GM21423 (cell line): ENCODE data around the gene YAP1.
"Not testable (repeated sequence)": the region's sequence is repeated elsewhere in the genome, so short reads cannot be mapped to it uniquely, and the experiment has no call there.

ENCODE experiments used
- ATAC-seq: cut with Tn5 transposase; IDR thresholded peaks from one replicate; pipeline ENCODE4 v1.9.1; 2021; ENCODE audit warnings: mild to moderate bottlenecking, moderate library complexity; ENCODE audit not compliant: unreplicated experiment

Gene YAP1

DNA sequence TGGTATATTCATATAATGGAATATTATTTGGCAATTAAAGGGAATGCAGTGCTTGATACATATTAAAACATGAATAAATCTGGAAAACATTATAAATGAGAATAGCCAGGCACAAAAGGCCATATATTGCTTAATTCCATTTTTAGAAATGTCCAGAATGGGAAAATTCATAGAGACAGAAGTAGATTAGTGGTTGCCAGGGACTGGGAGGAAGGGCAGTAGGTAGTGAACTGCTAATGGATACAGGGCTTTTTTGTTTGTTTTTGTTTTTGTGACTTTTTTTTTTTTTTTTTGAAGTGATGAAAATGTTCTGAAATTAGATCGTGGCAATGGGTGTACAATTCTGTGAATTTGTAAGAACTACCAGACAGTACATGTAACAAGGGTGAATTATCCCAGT, 86.1 kb downstream of the YAP1 start:
- ATAC-seq: no peak

- no peak for ATAC-seq
These were observed 86.6 kb downstream of the YAP1 start for GRCh38 chr11:102196816-102197215.

DNA sequence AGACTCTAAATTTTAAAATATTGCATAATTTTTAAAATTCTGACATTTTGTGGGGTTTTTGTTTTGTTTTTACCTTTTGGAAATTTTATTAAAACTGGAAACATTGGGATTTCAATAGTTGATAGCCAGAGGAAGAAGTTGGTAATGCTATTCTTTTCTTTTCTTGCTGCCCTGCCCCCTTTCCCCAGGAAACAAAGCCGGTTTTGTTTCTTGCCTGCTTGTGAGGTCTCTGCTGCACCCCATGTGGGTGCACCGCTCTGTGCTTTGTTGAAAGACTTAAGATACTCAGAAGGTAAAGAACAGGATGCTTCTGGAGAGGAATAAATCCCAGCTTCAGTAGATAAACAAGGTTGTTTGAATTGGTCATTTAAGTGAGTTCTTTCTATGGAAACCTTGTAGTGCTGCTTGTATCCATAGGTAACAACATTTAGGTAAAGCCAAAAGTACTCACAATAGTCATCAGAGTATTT, 87.5 kb downstream of the YAP1 start:
- ATAC-seq: no peak

DNA sequence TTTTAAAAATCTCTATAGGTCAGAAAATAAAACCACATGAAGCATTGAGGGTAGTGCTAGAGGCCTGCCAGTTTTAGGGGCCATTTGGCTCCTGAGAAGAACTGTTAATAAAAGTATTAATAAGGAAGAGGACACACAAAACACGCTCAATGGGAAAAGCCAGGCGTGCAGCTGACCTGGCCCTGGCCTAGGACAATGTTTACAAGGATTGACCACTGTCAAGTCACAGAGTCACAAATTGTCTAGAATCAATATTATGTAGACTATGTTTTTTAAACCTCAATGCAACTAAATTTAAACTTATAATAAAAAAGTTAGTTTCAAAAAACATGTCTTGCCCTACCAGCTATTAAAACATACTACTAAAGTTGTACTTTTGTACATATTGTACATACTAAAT, 89.4 kb downstream of the YAP1 start:
- ATAC-seq: no peak

DNA sequence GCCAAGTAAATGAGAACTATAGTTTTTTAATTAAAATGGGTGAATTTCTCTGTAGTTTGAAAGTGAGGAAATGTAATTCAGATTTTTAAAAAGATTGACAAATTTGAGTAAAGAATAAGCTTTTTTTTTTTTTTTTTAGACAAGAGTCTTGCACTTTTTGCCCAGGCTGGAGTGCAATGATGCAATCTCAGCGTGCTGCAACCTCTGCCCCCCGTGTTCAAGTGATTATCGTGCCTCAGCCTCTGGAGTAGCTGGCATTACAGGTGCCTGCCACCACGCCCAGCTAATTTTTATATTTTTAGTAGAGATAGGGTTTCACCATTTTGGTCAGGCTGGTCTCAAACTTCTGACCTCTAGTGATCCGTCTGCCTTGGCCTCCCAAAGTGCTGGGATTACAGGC, 90.1 kb downstream of the YAP1 start:
- ATAC-seq: not testable (repeated sequence)

- no peak for ATAC-seq
These were observed 91.5 kb downstream of the YAP1 start for GRCh38 chr11:102201776-102202175.

- ATAC-seq: no peak
These were observed 92.7 kb downstream of the YAP1 start for GRCh38 chr11:102202972-102203371.

DNA sequence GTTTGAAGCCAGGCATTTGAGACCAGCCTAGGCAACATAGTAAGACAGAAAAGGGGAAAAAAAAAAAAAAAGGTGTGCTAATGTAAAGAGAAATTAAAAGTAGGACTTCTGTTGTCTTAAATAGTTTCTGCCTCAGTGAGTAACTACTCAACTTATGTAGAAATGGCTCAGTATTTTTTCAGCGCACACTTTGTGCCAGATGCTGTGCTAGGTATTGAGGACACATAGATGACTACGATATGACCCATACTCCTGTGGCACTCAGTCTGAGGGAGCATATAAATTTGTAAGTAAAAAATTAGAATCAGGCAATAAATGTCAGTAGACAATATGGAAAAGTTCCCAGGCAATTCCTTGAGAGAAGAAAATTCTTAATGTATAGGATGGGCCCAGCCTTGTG, 93.9 kb downstream of the YAP1 start:
- ATAC-seq: no peak

DNA sequence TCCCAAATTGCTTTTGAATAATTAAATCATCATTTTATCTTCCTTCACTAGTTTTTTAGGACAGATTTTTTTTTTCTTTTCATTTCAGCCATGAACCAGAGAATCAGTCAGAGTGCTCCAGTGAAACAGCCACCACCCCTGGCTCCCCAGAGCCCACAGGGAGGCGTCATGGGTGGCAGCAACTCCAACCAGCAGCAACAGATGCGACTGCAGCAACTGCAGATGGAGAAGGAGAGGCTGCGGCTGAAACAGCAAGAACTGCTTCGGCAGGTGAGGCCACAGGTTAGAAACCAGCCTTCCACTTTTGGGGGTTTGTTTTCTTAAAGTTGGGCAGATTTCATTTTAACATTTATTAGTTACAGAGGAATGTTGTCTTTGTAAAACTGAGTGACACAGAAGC, 95.6 kb downstream of the YAP1 start:
- ATAC-seq: no peak

DNA sequence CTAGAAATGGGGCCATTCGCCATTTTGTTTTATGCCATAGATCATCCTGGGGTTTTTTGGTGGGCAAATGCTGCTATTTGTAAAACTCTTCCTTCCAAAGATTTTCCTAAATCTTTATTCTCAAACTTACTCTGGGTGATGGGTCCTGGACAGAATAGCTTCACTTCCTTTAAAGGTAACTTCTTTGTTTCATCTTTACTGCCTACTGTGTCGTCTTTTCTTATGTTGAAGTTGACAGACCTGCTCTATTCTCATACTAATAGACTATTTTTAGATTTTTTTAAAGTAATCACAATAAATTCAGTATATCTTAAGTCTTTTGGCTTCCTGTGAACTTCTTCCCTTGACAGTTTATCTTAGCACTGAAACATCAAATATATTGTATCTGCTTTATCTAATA, 98.6 kb downstream of the YAP1 start:
- no peak for ATAC-seq

DNA sequence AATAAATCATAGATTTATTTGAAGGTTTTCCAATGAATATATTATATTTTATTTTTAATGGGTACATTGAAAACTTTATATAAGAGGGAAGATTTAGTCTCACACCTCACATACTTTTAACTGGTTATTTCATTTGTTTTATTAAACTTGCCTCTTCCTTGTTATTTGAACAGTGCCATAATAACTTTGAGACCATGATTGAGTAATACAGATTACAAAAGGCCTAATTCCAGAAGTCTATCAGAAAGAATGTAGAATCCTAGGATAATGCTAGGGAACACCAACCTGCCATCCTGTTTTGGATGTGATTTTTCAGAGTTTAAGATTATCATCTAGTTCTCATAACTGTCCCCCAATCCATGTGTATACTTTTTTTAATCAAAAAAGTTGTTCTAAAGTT, 104.4 kb downstream of the YAP1 start:
- no peak for ATAC-seq

DNA sequence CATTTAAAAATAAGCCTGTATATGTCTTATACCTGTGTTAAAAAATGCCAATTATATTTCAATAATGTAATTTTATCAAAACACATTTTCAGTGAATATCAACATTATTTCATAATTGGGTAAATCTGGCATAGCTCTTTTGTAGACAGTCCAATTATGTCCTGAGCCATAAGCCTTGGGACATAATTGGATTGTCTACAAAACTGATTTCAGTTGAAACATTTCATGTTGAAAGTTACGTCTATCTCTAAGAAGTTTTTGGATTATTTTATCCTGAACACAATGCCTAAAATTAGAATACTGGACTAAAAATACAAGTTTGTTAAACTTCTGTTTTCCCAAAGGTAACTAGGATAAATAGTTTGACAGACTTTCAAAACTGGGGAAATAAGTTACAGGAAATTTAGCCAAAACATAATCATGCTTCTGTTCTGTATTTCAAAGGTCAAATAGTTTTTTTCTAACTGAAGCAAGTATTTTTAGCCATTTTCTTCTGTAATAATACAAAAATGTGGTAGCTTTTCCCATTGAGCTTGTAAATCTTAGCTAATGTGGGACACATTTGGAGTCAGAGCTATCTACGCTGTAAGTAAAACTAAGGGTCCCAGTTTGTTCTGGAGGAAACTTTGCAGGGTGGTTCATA, 106.3 kb downstream of the YAP1 start:
- no peak for ATAC-seq

- no peak for ATAC-seq
These were observed 110.7 kb downstream of the YAP1 start for GRCh38 chr11:102220728-102221467.

DNA sequence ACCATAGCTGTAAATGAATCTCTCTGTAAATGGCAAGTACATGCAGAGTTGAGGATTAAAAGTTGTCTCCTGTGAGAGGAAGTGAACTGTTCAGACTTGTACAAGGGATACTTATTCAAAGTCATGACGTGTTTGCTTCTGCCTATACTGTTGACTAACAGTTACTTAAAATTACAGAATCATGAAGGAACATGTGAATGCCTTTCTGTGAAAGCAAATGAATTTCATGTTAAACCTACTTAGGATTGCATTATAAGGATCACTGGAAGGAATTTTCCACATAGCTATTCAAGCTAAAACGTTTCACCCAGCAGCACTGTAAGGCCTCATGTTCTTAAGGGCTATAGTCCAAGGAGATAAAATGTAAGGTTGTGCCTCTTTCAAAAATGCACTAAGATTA, 113.6 kb downstream of the YAP1 start:
- no peak for ATAC-seq

DNA sequence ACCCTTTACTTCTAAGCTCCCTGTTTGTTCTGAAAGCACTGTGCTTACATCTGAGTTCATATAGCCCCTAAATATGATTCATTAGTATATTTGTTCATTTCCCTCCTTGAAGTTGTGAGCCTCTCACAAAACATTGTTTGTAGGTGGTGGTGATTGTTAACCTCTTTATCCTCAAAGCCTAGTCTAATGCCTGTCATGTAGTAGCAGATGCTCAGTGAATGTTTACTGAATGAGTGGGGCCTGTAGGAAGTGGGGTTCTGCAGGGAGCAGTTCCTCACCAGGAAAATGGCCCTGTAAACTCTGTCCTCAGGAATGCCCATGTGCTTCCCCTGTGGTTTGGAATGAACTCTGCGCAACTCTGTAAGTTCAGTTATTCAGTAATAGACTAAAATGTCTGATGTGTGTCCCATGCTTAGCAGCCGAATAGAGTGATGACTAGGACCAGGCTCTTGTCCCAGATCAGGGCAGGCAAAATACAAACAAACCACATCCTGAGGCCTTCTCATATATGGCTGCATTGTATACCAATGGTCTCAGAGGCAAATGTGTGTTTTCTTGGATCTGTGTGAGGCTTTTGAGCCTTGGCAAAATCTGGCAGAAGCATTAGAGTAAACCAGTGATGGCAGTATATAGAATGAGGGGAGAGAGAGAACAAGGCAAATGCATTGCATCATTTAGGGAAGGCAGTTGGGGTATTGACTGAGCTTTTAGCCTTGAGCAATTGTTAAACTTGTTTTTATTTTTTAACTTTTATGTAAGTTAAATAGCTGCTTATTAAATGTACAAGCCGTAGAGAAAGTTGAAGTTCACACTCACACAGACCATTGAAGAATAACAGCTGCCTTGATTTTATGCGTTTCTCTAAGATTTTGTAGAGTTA, 115.7 kb downstream of the YAP1 start:
- ATAC-seq: no peak

DNA sequence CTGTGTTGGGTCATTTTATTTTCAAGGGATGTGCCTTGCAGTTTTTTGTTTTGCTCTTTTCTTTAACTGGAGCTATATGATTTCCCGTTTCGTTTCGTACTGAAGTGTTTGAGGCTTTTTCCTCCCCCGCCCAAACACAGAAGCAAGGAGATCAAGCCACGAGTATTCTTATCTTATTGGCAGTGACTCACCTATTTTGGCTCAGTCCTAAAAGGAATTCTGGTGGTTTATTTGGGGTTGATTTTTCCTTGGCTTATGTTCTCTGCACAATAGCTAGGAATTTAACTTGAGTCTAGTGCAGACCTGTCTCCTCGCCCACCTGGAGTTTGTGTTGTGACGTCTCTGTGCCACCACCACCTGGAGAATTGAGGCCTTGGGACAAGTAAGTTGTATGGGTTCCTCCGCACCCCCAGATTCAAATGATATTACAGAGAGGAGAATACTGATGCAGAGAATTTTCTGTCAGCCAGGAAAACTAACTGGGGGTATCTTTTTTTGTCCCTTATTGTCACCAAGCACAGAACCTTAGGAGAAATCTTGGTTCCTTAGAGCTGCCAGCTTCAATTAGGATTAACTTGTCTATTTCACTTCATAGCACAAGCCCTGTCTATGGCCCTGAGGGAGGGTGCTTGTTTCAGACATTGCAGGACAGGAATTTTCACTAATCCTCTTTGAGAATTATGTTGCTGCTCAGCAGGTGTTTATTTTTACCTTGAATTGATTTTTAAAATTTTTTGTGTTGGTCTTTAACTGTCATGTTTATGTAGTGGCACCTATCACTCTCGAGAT, 116.6 kb downstream of the YAP1 start:
- ATAC-seq: no peak

DNA sequence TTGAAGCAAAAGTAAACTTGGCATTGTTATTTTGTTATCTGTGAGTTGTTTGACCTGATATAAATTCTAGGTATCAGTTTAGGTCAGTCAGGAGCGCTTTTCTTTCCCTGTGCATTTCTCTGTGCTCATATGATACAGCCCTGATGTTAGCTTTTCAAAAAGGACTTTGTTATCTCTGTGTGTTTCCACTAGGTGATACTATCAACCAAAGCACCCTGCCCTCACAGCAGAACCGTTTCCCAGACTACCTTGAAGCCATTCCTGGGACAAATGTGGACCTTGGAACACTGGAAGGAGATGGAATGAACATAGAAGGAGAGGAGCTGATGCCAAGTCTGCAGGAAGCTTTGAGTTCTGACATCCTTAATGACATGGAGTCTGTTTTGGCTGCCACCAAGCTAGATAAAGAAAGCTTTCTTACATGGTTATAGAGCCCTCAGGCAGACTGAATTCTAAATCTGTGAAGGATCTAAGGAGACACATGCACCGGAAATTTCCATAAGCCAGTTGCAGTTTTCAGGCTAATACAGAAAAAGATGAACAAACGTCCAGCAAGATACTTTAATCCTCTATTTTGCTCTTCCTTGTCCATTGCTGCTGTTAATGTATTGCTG, 119.4 kb downstream of the YAP1 start:
- no peak for ATAC-seq

GRCh38 chr11:102230186-102230585, 119.9 kb downstream of the YAP1 start:
- ATAC-seq: no peak

DNA sequence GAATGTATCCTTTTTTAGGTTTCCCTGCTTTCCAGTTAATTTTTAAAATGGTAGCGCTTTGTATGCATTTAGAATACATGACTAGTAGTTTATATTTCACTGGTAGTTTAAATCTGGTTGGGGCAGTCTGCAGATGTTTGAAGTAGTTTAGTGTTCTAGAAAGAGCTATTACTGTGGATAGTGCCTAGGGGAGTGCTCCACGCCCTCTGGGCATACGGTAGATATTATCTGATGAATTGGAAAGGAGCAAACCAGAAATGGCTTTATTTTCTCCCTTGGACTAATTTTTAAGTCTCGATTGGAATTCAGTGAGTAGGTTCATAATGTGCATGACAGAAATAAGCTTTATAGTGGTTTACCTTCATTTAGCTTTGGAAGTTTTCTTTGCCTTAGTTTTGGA, 120.7 kb downstream of the YAP1 start:
- ATAC-seq: no peak

DNA sequence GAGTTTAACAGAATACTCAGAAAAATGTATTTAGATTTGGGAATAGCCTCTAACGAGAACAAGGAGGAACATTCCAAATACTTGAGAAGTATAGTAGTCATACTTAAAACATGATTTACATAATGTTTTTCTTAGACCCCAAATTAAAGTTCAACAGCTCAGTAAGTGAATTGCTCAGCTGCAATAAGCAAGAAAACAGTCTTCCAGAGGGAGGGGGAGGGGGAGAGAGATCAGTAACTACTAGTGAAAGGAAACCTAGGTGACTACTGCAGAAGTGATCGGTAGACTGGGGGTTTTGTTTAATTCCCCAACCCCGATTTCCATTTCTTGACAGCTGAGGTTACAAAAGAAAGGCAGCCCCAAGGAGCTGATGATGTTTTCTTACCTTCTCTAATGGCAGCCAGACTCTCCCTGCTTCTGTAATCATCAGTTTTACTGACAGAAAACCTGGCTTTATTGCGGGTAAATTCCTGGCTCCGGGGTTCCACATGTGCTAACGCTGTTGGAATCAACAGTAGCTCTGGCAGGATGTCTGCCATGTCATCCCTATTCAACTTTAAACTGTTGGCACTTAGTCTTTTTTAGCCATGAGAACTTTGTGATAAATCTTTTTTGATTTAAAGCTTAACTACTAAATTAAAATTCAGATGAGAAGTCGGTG, 124.7 kb downstream of the YAP1 start:
- no peak for ATAC-seq
